Vagina (tissue), 2 donors: ENCODE data around the gene BRINP1.

Source experiments
- POLR2A ChIP-seq, 2 donors: fragments of 450-650 bp; IDR thresholded peaks; one replicate each; pipeline ENCODE4 v1.6.1; 2017; ENCODE audit warnings: antibody characterized with exemption in 2 of 2, mild to moderate bottlenecking in 2 of 2, moderate library complexity in 2 of 2
- TF ChIP-seq, protein P1 (sequence below), 3 experiments: fragments of 450-650 bp in 2 of 3; fragments of 200-600 bp in 1 of 3; sonication (generic) in 1 of 3; IDR thresholded peaks; one replicate each; pipeline ENCODE4 v1.5.1; 2017 to 2019; ENCODE audit warnings: antibody characterized with exemption in 3 of 3, mild to moderate bottlenecking in 2 of 3, moderate library complexity in 2 of 3

DNA sequence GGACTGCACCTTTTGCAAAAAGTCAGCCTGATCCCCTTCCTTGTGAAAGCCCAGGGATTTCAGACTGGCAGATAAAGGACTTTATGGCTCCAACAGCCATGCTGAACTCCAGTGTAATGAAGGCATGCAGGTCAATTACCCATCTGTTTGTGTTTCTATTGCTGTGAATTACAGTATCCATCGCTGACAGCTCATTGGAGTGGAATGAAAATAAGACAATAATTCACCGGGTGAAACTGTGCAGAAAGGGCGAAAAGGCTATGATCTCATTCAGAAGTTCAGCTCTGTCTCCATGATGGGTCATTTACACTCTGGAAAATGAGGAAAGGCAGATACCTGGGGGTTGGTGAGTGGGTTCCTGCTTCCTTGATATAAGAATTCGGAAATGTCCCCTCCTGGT lies 148.0 kb downstream of the BRINP1 start:
- no peak for TF ChIP-seq POLR2A (IDR thresholded peaks at IDR 0.05)
- TF ChIP-seq, protein P1, sequence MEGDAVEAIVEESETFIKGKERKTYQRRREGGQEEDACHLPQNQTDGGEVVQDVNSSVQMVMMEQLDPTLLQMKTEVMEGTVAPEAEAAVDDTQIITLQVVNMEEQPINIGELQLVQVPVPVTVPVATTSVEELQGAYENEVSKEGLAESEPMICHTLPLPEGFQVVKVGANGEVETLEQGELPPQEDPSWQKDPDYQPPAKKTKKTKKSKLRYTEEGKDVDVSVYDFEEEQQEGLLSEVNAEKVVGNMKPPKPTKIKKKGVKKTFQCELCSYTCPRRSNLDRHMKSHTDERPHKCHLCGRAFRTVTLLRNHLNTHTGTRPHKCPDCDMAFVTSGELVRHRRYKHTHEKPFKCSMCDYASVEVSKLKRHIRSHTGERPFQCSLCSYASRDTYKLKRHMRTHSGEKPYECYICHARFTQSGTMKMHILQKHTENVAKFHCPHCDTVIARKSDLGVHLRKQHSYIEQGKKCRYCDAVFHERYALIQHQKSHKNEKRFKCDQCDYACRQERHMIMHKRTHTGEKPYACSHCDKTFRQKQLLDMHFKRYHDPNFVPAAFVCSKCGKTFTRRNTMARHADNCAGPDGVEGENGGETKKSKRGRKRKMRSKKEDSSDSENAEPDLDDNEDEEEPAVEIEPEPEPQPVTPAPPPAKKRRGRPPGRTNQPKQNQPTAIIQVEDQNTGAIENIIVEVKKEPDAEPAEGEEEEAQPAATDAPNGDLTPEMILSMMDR (IDR thresholded peaks at IDR 0.05): no peak
